Activated T-helper 2 cell treated with anti-CD3 and anti-CD28 coated beads, Interferon-gamma antibody, Interleukin-2, Interleukin-4, amounts not matched to agents 10 μg/mL and 5 μg/mL and 100 μg/mL, durations not matched to agents 14 hours and 24 hours and 36 hours (primary cell): ENCODE results near the gene TMEM183A. TPM values are rescaled to one million over a fixed set of nuclear protein-coding genes. Genes with fewer than 3 reads are reported as not detected.

ENCODE experiments used
- total RNA-seq: library from RNA; stranded (reverse); gene quantifications from 2 replicates; pipeline ENCODE4 v1.2.3, GENCODE V29; 2022

TMEM183A gene
- total RNA-seq, 1 donor from 2014 or later: 75.8 TPM

Other genes with a start within 250 kb of the TMEM183A start
- 78.7 and 84.6 TPM in 2 replicates for gene KDM5B, start 199.0 kb upstream of the TMEM183A start, total RNA-seq
- 1.6 TPM in 2 replicates for gene PCAT6, start 196.4 kb upstream of the TMEM183A start, total RNA-seq
- gene RABIF, start 118.2 kb upstream of the TMEM183A start, total RNA-seq: 13.1 and 15.5 TPM in 2 replicates
- gene KLHL12, start 80.1 kb upstream of the TMEM183A start, total RNA-seq: 27.7 and 29.2 TPM in 2 replicates
- gene ADIPOR1, start 49.1 kb upstream of the TMEM183A start, total RNA-seq: 79.1 and 79.2 TPM in 2 replicates
- 19.0 and 20.0 TPM in 2 replicates for gene CYB5R1, start 40.1 kb upstream of the TMEM183A start, total RNA-seq
- 33.4 and 35.1 TPM in 2 replicates for gene PPFIA4, start 19.1 kb downstream of the TMEM183A start, total RNA-seq
- not detected in 2 replicates for gene MYOG, start 78.6 kb downstream of the TMEM183A start, total RNA-seq
- gene ADORA1, start 120.4 kb downstream of the TMEM183A start, total RNA-seq: not detected in 2 replicates
- gene MYBPH, start 168.5 kb downstream of the TMEM183A start, total RNA-seq: not detected in 2 replicates
- not detected in 2 replicates for gene CHI3L1, start 179.3 kb downstream of the TMEM183A start, total RNA-seq
- gene CHIT1, start 222.3 kb downstream of the TMEM183A start, total RNA-seq: 0.09 and 0.34 TPM in 2 replicates